ENCODE data around the gene CSNK1A1. TPM values are rescaled to one million over a fixed set of nuclear protein-coding genes. Genes with fewer than 3 reads are reported as not detected.

The CSNK1A1 gene
- polyA plus RNA-seq, 1 of the 3 experiments (the other 2 are of a cell fraction) = 70.7 TPM

DNA sequence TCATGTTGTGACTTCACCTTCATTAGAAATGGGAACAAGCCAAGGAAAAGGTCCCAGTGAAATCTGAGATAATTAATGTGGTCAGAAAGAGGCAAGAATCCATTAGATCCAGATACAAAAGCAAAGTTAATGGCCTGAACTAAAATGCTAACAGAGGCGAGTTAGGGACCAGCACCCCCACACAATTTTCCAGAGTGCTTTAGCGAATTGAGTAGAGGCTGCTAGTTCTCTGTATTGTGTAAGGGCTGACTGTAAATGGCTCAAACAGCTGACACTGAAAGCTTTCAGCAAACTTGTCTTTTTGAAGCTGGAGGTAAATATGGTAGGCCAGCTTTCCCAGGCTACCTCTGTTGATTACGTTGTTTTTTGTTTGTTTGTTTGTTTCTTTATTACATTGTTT, 75.5 kb downstream of the CSNK1A1 start (continued):
- TF ChIP-seq SIN3A (IDR thresholded peaks at IDR 0.05; ENCODE audit: borderline replicate concordance, low read depth, low read length) (no peak), FOXJ3 (CRISPR knock-in tag; IDR thresholded peaks at IDR 0.05) (no peak)
- TF ChIP-seq, protein P1, sequence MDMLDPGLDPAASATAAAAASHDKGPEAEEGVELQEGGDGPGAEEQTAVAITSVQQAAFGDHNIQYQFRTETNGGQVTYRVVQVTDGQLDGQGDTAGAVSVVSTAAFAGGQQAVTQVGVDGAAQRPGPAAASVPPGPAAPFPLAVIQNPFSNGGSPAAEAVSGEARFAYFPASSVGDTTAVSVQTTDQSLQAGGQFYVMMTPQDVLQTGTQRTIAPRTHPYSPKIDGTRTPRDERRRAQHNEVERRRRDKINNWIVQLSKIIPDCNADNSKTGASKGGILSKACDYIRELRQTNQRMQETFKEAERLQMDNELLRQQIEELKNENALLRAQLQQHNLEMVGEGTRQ (IDR thresholded peaks at IDR 0.05; ENCODE audit: borderline replicate concordance, low read depth, low read length) = no peak

DNA sequence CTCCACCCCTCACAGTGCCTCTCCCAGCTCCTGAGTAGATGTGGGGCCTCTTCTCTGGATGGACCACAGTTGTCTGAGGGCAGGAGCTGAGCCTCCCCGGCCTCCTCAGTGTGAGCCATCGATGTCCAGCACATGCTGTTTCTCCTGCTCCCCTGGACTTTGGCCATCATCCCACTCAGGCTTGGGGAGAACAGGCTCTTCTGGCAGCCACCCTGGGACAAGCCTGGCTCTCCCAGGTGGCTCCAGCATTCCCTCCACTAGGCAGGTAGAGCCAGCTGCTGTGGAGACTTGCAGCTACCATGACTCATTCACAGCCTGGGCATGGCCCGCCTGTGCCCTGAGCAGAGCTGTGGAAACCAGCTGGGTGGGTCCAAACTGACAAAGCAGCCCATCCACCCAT, 77.0 kb downstream of the CSNK1A1 start:
- 80% methylated on average over 3 of the region's 3 CpGs for WGBS (ENCODE audit: low lambda C conversion rate)
- no peak overlapping the region for H2AFZ ChIP-seq (ENCODE audit: low read depth)
- H3K36me3 ChIP-seq (replicated peaks in 1 of 2; ENCODE audit: control insufficient read depth in 1 of 2, insufficient read depth in 2 of 2, low read length in 1 of 2) = no peaks in the 10 kb centered on the region
- H3K4me2 ChIP-seq = no peak overlapping the region
- no peaks in the 10 kb centered on the region for H4K20me1 ChIP-seq (ENCODE audit: insufficient read depth)
- no peaks in the 10 kb centered on the region for H3K79me2 ChIP-seq (ENCODE audit: insufficient read depth)
- no peak overlapping the region for H3K4me3 ChIP-seq (ENCODE audit: low read depth in 2 of 2, low read length in 1 of 2)
- peaks cover 7% of the 10 kb centered on the region for H3F3A ChIP-seq (replicated peaks; ENCODE audit: insufficient read depth)
- H3K9me3 ChIP-seq = no peaks in the 10 kb centered on the region
- no peaks in the 10 kb centered on the region for H3K27me3 ChIP-seq (ENCODE audit: insufficient read depth)
- H3K9me2 ChIP-seq = no peaks in the 10 kb centered on the region
- H3K27ac ChIP-seq (ENCODE audit: low read depth in 2 of 2, low read length in 1 of 2) = no peak overlapping the region
- no peaks in the 10 kb centered on the region for H3K4me1 ChIP-seq (ENCODE audit: control insufficient read depth in 1 of 2, insufficient read depth in 2 of 2, low read depth in 1 of 2, low read length in 1 of 2)
- no peak overlapping the region for H3K9ac ChIP-seq
- no peak for DNase-seq
- POLR2A ChIA-PET = no interaction called here
- CTCF ChIA-PET = interaction anchor here (1.1 to 1.3 kb wide), 2 partner anchors 13 to 91 kb away, joined by 4 read pairs; no protein-coding TSS in a partner anchor
- peak; percentile 17; the same call in 1 of the 2 replicates for TF ChIP-seq FOSL2 (IDR thresholded peaks at IDR 0.05; ENCODE audit: borderline replicate concordance, low read depth)
- TF ChIP-seq CHD2 (IDR thresholded peaks at IDR 0.05; ENCODE audit: low read length, partially characterized antibody) = no peak

DNA sequence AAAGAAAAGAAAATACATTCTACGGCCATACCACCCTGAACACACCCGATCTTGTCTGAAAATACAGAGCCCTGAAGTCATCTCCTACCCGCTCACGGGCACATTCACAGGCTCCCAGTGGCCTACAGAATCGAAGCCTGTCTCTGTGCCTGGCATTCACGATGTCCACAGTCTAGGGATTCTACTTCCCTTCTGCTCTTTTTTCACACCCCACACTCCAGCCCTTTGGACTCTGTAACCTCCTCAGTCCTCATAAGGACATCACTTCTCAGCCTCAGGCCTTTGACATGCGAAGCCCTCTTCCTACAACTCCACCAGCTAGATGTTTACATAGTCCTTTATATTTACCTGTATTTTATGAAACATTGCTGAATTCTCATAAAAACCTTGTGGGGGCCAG, 77.8 kb downstream of the CSNK1A1 start:
- POLR2A ChIA-PET = no interaction called here
- Histone ChIP-seq H3K9ac (no peak overlapping the region), H3F3A (replicated peaks; ENCODE audit: insufficient read depth) (peaks cover 7% of the 10 kb centered on the region), H3K4me2 (no peak overlapping the region), H3K27ac (ENCODE audit: low read depth in 2 of 2, low read length in 1 of 2) (no peak overlapping the region), H2AFZ (ENCODE audit: low read depth) (no peak overlapping the region), H4K20me1 (ENCODE audit: insufficient read depth) (no peaks in the 10 kb centered on the region), H3K9me2 (no peaks in the 10 kb centered on the region), H3K4me3 (ENCODE audit: low read depth in 2 of 2, low read length in 1 of 2) (no peak overlapping the region), H3K79me2 (ENCODE audit: insufficient read depth) (no peaks in the 10 kb centered on the region), H3K4me1 (ENCODE audit: control insufficient read depth in 1 of 2, insufficient read depth in 2 of 2, low read depth in 1 of 2, low read length in 1 of 2) (no peaks in the 10 kb centered on the region), H3K9me3 (no peaks in the 10 kb centered on the region), H3K36me3 (replicated peaks in 1 of 2; ENCODE audit: control insufficient read depth in 1 of 2, insufficient read depth in 2 of 2, low read length in 1 of 2) (no peaks in the 10 kb centered on the region), H3K27me3 (ENCODE audit: insufficient read depth) (no peaks in the 10 kb centered on the region)
- TF ChIP-seq FOXM1 (IDR thresholded peaks at IDR 0.05; ENCODE audit: low read depth) = no peak
- TF ChIP-seq RXRA (IDR thresholded peaks at IDR 0.05; ENCODE audit: borderline replicate concordance, low read depth) = no peak
- TF ChIP-seq, protein P1 (IDR thresholded peaks at IDR 0.05; ENCODE audit: borderline replicate concordance, low read depth, low read length) = no peak
- TF ChIP-seq, protein P2, sequence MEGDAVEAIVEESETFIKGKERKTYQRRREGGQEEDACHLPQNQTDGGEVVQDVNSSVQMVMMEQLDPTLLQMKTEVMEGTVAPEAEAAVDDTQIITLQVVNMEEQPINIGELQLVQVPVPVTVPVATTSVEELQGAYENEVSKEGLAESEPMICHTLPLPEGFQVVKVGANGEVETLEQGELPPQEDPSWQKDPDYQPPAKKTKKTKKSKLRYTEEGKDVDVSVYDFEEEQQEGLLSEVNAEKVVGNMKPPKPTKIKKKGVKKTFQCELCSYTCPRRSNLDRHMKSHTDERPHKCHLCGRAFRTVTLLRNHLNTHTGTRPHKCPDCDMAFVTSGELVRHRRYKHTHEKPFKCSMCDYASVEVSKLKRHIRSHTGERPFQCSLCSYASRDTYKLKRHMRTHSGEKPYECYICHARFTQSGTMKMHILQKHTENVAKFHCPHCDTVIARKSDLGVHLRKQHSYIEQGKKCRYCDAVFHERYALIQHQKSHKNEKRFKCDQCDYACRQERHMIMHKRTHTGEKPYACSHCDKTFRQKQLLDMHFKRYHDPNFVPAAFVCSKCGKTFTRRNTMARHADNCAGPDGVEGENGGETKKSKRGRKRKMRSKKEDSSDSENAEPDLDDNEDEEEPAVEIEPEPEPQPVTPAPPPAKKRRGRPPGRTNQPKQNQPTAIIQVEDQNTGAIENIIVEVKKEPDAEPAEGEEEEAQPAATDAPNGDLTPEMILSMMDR (IDR thresholded peaks at IDR 0.05) = no peak
- no peak for TF ChIP-seq POLR2AphosphoS5 (IDR thresholded peaks at IDR 0.05; ENCODE audit: low read depth, low read length)
- TF ChIP-seq, protein P3, sequence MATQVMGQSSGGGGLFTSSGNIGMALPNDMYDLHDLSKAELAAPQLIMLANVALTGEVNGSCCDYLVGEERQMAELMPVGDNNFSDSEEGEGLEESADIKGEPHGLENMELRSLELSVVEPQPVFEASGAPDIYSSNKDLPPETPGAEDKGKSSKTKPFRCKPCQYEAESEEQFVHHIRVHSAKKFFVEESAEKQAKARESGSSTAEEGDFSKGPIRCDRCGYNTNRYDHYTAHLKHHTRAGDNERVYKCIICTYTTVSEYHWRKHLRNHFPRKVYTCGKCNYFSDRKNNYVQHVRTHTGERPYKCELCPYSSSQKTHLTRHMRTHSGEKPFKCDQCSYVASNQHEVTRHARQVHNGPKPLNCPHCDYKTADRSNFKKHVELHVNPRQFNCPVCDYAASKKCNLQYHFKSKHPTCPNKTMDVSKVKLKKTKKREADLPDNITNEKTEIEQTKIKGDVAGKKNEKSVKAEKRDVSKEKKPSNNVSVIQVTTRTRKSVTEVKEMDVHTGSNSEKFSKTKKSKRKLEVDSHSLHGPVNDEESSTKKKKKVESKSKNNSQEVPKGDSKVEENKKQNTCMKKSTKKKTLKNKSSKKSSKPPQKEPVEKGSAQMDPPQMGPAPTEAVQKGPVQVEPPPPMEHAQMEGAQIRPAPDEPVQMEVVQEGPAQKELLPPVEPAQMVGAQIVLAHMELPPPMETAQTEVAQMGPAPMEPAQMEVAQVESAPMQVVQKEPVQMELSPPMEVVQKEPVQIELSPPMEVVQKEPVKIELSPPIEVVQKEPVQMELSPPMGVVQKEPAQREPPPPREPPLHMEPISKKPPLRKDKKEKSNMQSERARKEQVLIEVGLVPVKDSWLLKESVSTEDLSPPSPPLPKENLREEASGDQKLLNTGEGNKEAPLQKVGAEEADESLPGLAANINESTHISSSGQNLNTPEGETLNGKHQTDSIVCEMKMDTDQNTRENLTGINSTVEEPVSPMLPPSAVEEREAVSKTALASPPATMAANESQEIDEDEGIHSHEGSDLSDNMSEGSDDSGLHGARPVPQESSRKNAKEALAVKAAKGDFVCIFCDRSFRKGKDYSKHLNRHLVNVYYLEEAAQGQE (IDR thresholded peaks at IDR 0.05; ENCODE audit: low read depth, low read length) = no peak
- TF ChIP-seq, protein P4, sequence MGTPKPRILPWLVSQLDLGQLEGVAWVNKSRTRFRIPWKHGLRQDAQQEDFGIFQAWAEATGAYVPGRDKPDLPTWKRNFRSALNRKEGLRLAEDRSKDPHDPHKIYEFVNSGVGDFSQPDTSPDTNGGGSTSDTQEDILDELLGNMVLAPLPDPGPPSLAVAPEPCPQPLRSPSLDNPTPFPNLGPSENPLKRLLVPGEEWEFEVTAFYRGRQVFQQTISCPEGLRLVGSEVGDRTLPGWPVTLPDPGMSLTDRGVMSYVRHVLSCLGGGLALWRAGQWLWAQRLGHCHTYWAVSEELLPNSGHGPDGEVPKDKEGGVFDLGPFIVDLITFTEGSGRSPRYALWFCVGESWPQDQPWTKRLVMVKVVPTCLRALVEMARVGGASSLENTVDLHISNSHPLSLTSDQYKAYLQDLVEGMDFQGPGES (IDR thresholded peaks at IDR 0.05; ENCODE audit: low read depth, low read length) = no peak
- no peak for TF ChIP-seq MEF2A (IDR thresholded peaks at IDR 0.05; ENCODE audit: borderline replicate concordance, low read depth)
- no peak for TF ChIP-seq TAF1 (IDR thresholded peaks at IDR 0.05; ENCODE audit: borderline replicate concordance, low read depth, low read length)
- no peak for TF ChIP-seq JUND (IDR thresholded peaks at IDR 0.05)
- TF ChIP-seq RCOR1 (IDR thresholded peaks at IDR 0.05; ENCODE audit: low read length) = no peak
- no peak for TF ChIP-seq FOSL2 (IDR thresholded peaks at IDR 0.05; ENCODE audit: borderline replicate concordance, low read depth)
- no peak for TF ChIP-seq EP300 (IDR thresholded peaks at IDR 0.05; ENCODE audit: borderline replicate concordance in 1 of 2, low read depth in 1 of 2, low read length in 1 of 2)
- no peak for DNase-seq
- 90% methylated on average over 7 of the region's 7 CpGs for WGBS (ENCODE audit: low lambda C conversion rate)
- CTCF ChIA-PET = interaction anchor here (1.1 kb wide), 1 partner anchor 13 kb away, joined by 4 read pairs; no protein-coding TSS in a partner anchor

Data from SK-N-SH (cell line).